HepG2 (cell line): ENCODE data around the gene NT5DC1. TPM values are rescaled to one million over a fixed set of nuclear protein-coding genes. Genes with fewer than 3 reads are reported as not detected.

ENCODE experiments used
- ATAC-seq: fragments of 200-7000 bp; cut with Tn5 transposase; 3 replicates; pipeline ENCODE4 v1.9.1; 2020; ENCODE audit warnings: mild to moderate bottlenecking, moderate library complexity
- BruUV-seq: library from RNA; stranded (reverse); fragments of 400-500 nt; replicated peaks from 2 replicates; lab custom pipeline; 2021; lab: Mats Ljungman, UMichigan
- CTCF ChIA-PET: fragments of 300-600 bp; formaldehyde crosslinking; extraction: SDS; loops from one replicate; lab custom pipeline; 2021; ENCODE audit warnings: low total read pairs, inconsistent platforms, low intra/inter-chr PET ratio; lab: Yijun Ruan, JAX
- POLR2A ChIA-PET: fragments of 350-600 bp; sonication (Branson Sonifier 250); formaldehyde crosslinking; loops from one replicate; lab custom pipeline; 2020; ENCODE audit warnings: antibody characterized with exemption, inconsistent platforms; lab: Yijun Ruan, JAX
- DNase-seq: peaks from one replicate; pipeline ENCODE4 v3.0.0-alpha.2; 2015; ENCODE audit warnings: low spot score
- FAIRE-seq: peaks from 3 replicates; lab custom pipeline; 2011; peaks lifted over from hg19 to GRCh38; lab: Jason Lieb, UNC
- H2AFZ ChIP-seq: one replicate; pipeline ENCODE4 v1.6.1; 2011; ENCODE audit warnings: low read length, inconsistent platforms
- H3K27ac ChIP-seq: fragments of 300-600 bp; 3 replicates; pipeline ENCODE4 v1.8.0; 2011; ENCODE audit warnings: mixed run types, mild to moderate bottlenecking, mixed read lengths, low read length, inconsistent platforms; ENCODE audit not compliant: insufficient read depth; ENCODE audit errors: extremely low read length
- H3K27me3 ChIP-seq, 2 experiments: fragments of 200-600 bp in 1 of 2; 2 replicates in 1 of 2; 3 replicates in 1 of 2; pipeline versions ENCODE4 v1.6.0 to v1.8.0; 2011; ENCODE audit warnings: low read length in 2 of 2, mild to moderate bottlenecking in 2 of 2, moderate library complexity in 2 of 2, inconsistent platforms in 1 of 2; ENCODE audit not compliant: insufficient read depth in 2 of 2, control insufficient read depth in 1 of 2
- H3K36me3 ChIP-seq, 2 experiments: fragments of 200-600 bp in 1 of 2; replicated peaks in 1 of 2; 2 replicates in 1 of 2; 3 replicates in 1 of 2; pipeline versions ENCODE4 v1.5.1 to v1.8.0; 2011; ENCODE audit warnings: low read length in 2 of 2, inconsistent platforms in 1 of 2; ENCODE audit not compliant: insufficient read depth in 2 of 2, control insufficient read depth in 1 of 2
- H3K4me1 ChIP-seq: 2 replicates; pipeline ENCODE4 v1.5.1; 2012; ENCODE audit warnings: low read length, inconsistent platforms; ENCODE audit not compliant: insufficient read depth
- H3K4me2 ChIP-seq: 2 replicates; pipeline ENCODE4 v1.6.0; 2011; ENCODE audit warnings: low read depth, low read length, inconsistent platforms
- H3K4me3 ChIP-seq, 3 experiments: fragments of 200-600 bp in 1 of 3; sonication (generic), shearing (Covaris generic) in 1 of 3; replicated peaks in 1 of 3; 2 replicates each; pipeline ENCODE4 v1.5.1; 2011 to 2016; ENCODE audit warnings: low read length in 3 of 3, inconsistent platforms in 2 of 3, low read depth in 2 of 3, mild to moderate bottlenecking in 2 of 3, control low read depth in 1 of 3, mixed read lengths in 1 of 3; ENCODE audit not compliant: insufficient read depth in 1 of 3
- H3K79me2 ChIP-seq: one replicate; pipeline ENCODE4 v1.6.1; 2011; ENCODE audit warnings: low read length, inconsistent platforms; ENCODE audit not compliant: insufficient read depth
- H3K9ac ChIP-seq: 2 replicates; pipeline ENCODE4 v1.6.0; 2011; ENCODE audit warnings: mild to moderate bottlenecking, low read depth, low read length, inconsistent platforms; ENCODE audit not compliant: insufficient read depth
- H3K9me3 ChIP-seq: 2 replicates; pipeline ENCODE4 v1.5.1; 2012; ENCODE audit warnings: mild to moderate bottlenecking, low read length
- H4K20me1 ChIP-seq: 2 replicates; pipeline ENCODE4 v1.6.0; 2011; ENCODE audit warnings: inconsistent platforms, mild to moderate bottlenecking, low read length, moderate library complexity; ENCODE audit not compliant: insufficient read depth
- ATF7 ChIP-seq, 2 experiments: fragments of 450-650 bp in 1 of 2; sonication (generic) in 1 of 2; formaldehyde crosslinking in 1 of 2; IDR thresholded peaks; 2 replicates each; pipeline versions ENCODE4 v1.4.0 to v1.6.1; 2016 to 2020; ENCODE audit warnings: antibody characterized with exemption in 1 of 2, mild to moderate bottlenecking in 1 of 2, missing genetic modification reagents in 1 of 2
- CEBPB ChIP-seq: IDR thresholded peaks from 2 replicates; pipeline ENCODE4 v1.6.1; 2011; ENCODE audit warnings: low read depth, low read length, improper control_type of control experiment, borderline replicate concordance
- FIP1L1 ChIP-seq: fragments of 200-400 bp; formaldehyde crosslinking; IDR thresholded peaks from 2 replicates; pipeline ENCODE4 v1.6.1; 2018; ENCODE audit warnings: low read depth, mild to moderate bottlenecking, low read length, moderate library complexity, borderline replicate concordance; ENCODE audit not compliant: insufficient read depth
- MZF1 ChIP-seq: sonication (generic); formaldehyde crosslinking; IDR thresholded peaks from 2 replicates; pipeline ENCODE4 v1.8.1; 2023; ENCODE audit warnings: mild to moderate bottlenecking, missing genetic modification reagents, borderline replicate concordance
- POLR2AphosphoS2 ChIP-seq: IDR thresholded peaks from 2 replicates; pipeline ENCODE4 v1.6.1; 2011; ENCODE audit warnings: low read depth, low read length, improper control_type of control experiment
- RBFOX2 ChIP-seq: fragments of 200-400 bp; formaldehyde crosslinking; IDR thresholded peaks from 2 replicates; pipeline ENCODE4 v1.6.1; 2017; ENCODE audit warnings: low read depth, mild to moderate bottlenecking, low read length
- SIN3B ChIP-seq: fragments of 150-350 bp; IDR thresholded peaks from 2 replicates; pipeline ENCODE4 v1.6.1; 2014; ENCODE audit warnings: low read length
- TBL1XR1 ChIP-seq: fragments of 150-350 bp; IDR thresholded peaks from 2 replicates; pipeline ENCODE4 v1.6.1; 2014; ENCODE audit warnings: borderline replicate concordance, low read length; ENCODE audit not compliant: partially characterized antibody
- ZNF234 ChIP-seq: sonication (generic); formaldehyde crosslinking; conservative IDR thresholded peaks from 2 replicates; pipeline ENCODE4 v1.5.1; 2020; ENCODE audit warnings: mild to moderate bottlenecking, missing genetic modification reagents
- ZNF337 ChIP-seq: sonication (generic); formaldehyde crosslinking; IDR thresholded peaks from 2 replicates; pipeline ENCODE4 v1.5.1; 2020; ENCODE audit warnings: missing genetic modification reagents, low read depth, mild to moderate bottlenecking, borderline replicate concordance
- WGBS: methylation state at CpG from one replicate; pipeline ENCODE4 v1.1.6; 2017; ENCODE audit warnings: low lambda C conversion rate; 5-methylcytosine and 5-hydroxymethylcytosine counted together
- in situ Hi-C: cut with HindIII; loops from 2 replicates; pipeline ENCODE4 v1.10.0; 2017; ENCODE audit warnings: low pct_unique_long_range_greater_than_20kb; ENCODE audit not compliant: extremely low pct_ligation_motif_present
- intact Hi-C: fragments of 100-400 bp; cut with micrococcal nuclease; formaldehyde crosslinking; loops from one replicate; pipeline ENCODE4 v1.10.0; 2022; ENCODE audit not compliant: unreplicated experiment
- polyA plus RNA-seq, 8 experiments: library from polyadenylated mRNA; depleted of rRNA in 3 of 8; stranded (reverse) in 7 of 8; unstranded in 1 of 8; fragments of >200 nt; fragmentation: Illumina TruSeq in 4 of 8; extraction: Trizol in 4 of 8; gene quantifications; 2 replicates each; pipeline versions ENCODE4 v1.2.1 to v1.2.3, GENCODE V29; 2011 to 2016; ENCODE audit warnings: low read depth in 4 of 8, missing spikeins in 1 of 8, mixed read lengths in 1 of 8; ENCODE audit not compliant: insufficient read depth in 1 of 8
- total RNA-seq, 5 experiments: library from RNA; depleted of rRNA; stranded (reverse); fragments of >200 nt; fragmentation: Illumina TruSeq; extraction: Trizol; gene quantifications; 2 replicates each; pipeline ENCODE4 v1.2.3, GENCODE V29; 2016; ENCODE audit warnings: low read depth in 1 of 5
- TF ChIP-seq, protein P1 (sequence below): sonication (generic); formaldehyde crosslinking; IDR thresholded peaks from 2 replicates; pipeline ENCODE4 v1.4.0; 2020; ENCODE audit warnings: mild to moderate bottlenecking, missing genetic modification reagents
- TF ChIP-seq, protein P2 (sequence below), 2 experiments: fragments of 450-650 bp in 1 of 2; sonication (generic) in 1 of 2; formaldehyde crosslinking; IDR thresholded peaks; 2 replicates each; pipeline versions ENCODE4 v1.5.0 to v1.8.0; 2020 to 2022; ENCODE audit warnings: mild to moderate bottlenecking in 1 of 2, missing genetic modification reagents in 1 of 2

NT5DC1 gene
- total and polyA plus RNA-seq, 2 of the 13 experiments (the other 11 are each of a cell fraction or from before 2014, with no cell fraction given) = 27.0 to 56.1 TPM

DNA sequence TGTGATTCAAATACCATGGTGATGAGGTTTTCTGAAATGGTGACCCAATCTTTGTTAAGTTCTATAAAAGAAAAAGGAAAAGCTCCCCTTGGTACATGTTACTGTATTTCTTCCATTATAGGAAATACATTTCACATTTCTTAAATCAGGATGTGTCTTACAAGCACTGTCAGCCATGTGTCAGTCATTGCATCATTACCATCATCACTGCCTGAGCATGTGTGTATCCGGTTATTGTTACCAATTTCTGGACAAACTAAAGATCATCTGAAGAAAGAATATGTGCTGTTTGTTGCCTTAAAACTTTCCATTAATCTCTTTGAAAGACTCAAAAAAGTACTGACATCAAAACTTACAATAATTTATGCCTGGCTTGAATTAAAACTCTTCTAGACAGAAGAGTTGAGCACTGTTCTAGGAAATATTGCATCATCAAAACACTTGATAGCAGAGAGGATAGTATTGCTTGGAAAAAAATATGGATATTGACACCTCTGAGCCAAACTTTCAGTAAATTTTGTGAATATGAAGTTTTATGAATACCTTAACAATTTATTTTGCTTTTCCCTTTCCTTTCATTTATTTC is 186.2 kb downstream of the NT5DC1 start:
- TF ChIP-seq, protein P1, sequence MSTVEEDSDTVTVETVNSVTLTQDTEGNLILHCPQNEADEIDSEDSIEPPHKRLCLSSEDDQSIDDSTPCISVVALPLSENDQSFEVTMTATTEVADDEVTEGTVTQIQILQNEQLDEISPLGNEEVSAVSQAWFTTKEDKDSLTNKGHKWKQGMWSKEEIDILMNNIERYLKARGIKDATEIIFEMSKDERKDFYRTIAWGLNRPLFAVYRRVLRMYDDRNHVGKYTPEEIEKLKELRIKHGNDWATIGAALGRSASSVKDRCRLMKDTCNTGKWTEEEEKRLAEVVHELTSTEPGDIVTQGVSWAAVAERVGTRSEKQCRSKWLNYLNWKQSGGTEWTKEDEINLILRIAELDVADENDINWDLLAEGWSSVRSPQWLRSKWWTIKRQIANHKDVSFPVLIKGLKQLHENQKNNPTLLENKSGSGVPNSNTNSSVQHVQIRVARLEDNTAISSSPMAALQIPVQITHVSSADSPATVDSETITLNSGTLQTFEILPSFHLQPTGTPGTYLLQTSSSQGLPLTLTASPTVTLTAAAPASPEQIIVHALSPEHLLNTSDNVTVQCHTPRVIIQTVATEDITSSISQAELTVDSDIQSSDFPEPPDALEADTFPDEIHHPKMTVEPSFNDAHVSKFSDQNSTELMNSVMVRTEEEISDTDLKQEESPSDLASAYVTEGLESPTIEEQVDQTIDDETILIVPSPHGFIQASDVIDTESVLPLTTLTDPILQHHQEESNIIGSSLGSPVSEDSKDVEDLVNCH (CRISPR knock-in tag) = no peak
- TF ChIP-seq ZNF234 = no peak
- no peak for TF ChIP-seq POLR2AphosphoS2
- TF ChIP-seq RBFOX2 = no peak
- no peak for TF ChIP-seq TBL1XR1
- no peak for TF ChIP-seq SIN3B
- TF ChIP-seq, protein P2, sequence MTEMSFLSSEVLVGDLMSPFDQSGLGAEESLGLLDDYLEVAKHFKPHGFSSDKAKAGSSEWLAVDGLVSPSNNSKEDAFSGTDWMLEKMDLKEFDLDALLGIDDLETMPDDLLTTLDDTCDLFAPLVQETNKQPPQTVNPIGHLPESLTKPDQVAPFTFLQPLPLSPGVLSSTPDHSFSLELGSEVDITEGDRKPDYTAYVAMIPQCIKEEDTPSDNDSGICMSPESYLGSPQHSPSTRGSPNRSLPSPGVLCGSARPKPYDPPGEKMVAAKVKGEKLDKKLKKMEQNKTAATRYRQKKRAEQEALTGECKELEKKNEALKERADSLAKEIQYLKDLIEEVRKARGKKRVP (CRISPR knock-in tag; IDR thresholded peaks at IDR 0.05) = peak in 1 of 2 experiments; percentile 43; a peak in 1 of 4 replicates
- TF ChIP-seq ZNF337 = no peak
- no peak for TF ChIP-seq FIP1L1
- TF ChIP-seq ATF7 (IDR thresholded peaks at IDR 0.05) = peak; percentile 68
- no peak for TF ChIP-seq ATF7 (CRISPR knock-in tag; IDR thresholded peaks at IDR 0.05)
- TF ChIP-seq CEBPB = peak; percentile 53; the same call in 1 of the 2 replicates
- TF ChIP-seq MZF1 (CRISPR knock-in tag) = no peak
- DNase-seq (no peak), FAIRE-seq (no peak), ATAC-seq (no peak)
- no peaks in the 10 kb centered on the region for H3K79me2 ChIP-seq
- H3K4me1 ChIP-seq = no peaks in the 10 kb centered on the region
- no peaks in the 10 kb centered on the region for H3K9me3 ChIP-seq
- BruUV-seq = no TSS peak
- no peak overlapping the region for H3K27ac ChIP-seq
- H2AFZ ChIP-seq = no peak overlapping the region
- H3K9ac ChIP-seq = no peak overlapping the region
- H4K20me1 ChIP-seq = no peaks in the 10 kb centered on the region
- H3K4me3 ChIP-seq = no peak overlapping the region
- H3K27me3 ChIP-seq = no peaks in the 10 kb centered on the region
- intact Hi-C loops = loop anchor here (1.0 to 5.0 kb wide), 4 partner anchors 30 to 360 kb away; no protein-coding TSS in a partner anchor
- ChIA-PET CTCF (interaction anchor here (1.3 to 2.2 kb wide), 3 partner anchors 245 to 359 kb away, joined by 6 to 21 read pairs (median 10); no protein-coding TSS in a partner anchor), POLR2A (no interaction called here)
- WGBS = 52% methylated on average over 1 of the region's 1 CpG
- no peak overlapping the region for H3K4me2 ChIP-seq
- in situ Hi-C loops = loop anchor here (10.0 to 25.0 kb wide), 2 partner anchors 248 to 375 kb away; partner anchors contain the start of gene ZUP1
- no peaks in the 10 kb centered on the region for H3K36me3 ChIP-seq
